GM23248 (cell line): ENCODE results near the gene AKR1A1. TPM values are rescaled to one million over a fixed set of nuclear protein-coding genes. Genes with fewer than 3 reads are reported as not detected.
A peak's percentile ranks its signal among the peaks of the same experiment; 100 is the strongest.

ENCODE experiments used
- DNase-seq: peaks from one replicate; pipeline ENCODE4 v3.0.0-alpha.2; 2015
- H2AFZ ChIP-seq: fragments of 200-600 bp; sonication (generic); 2 replicates; pipeline ENCODE4 v1.6.1; 2016; ENCODE audit warnings: antibody characterized with exemption
- H3F3A ChIP-seq: fragments of 200-600 bp; sonication (generic); 2 replicates; pipeline ENCODE4 v1.6.1; 2016; ENCODE audit warnings: mild to moderate bottlenecking, antibody characterized with exemption, mixed run types; ENCODE audit not compliant: insufficient read depth
- H3K27ac ChIP-seq: fragments of 200-600 bp; sonication (generic); 2 replicates; pipeline ENCODE4 v1.5.1; 2016; ENCODE audit warnings: mild to moderate bottlenecking
- H3K27me3 ChIP-seq: fragments of 200-600 bp; sonication (generic); replicated peaks from 2 replicates; pipeline ENCODE4 v1.6.1; 2016; ENCODE audit warnings: mild to moderate bottlenecking; ENCODE audit not compliant: insufficient read depth
- H3K36me3 ChIP-seq: fragments of 200-600 bp; sonication (generic); 2 replicates; pipeline ENCODE4 v1.6.1; 2016; ENCODE audit warnings: low read depth, mild to moderate bottlenecking
- H3K4me1 ChIP-seq: fragments of 200-600 bp; sonication (generic); 2 replicates; pipeline ENCODE4 v1.6.1; 2016; ENCODE audit warnings: mild to moderate bottlenecking; ENCODE audit not compliant: insufficient read depth
- H3K4me2 ChIP-seq: fragments of 200-600 bp; sonication (generic); one replicate; pipeline ENCODE4 v1.6.1; 2016; ENCODE audit warnings: mild to moderate bottlenecking; ENCODE audit not compliant: unreplicated experiment
- H3K4me3 ChIP-seq: fragments of 200-600 bp; sonication (generic); 2 replicates; pipeline ENCODE4 v1.5.1; 2016; ENCODE audit warnings: mild to moderate bottlenecking
- H3K79me2 ChIP-seq: fragments of 200-600 bp; sonication (generic); 2 replicates; pipeline ENCODE4 v1.6.1; 2016; ENCODE audit warnings: mild to moderate bottlenecking; ENCODE audit not compliant: insufficient read depth
- H3K9ac ChIP-seq: fragments of 200-600 bp; sonication (generic); 2 replicates; pipeline ENCODE4 v1.6.1; 2016; ENCODE audit warnings: mild to moderate bottlenecking
- H3K9me2 ChIP-seq: fragments of 200-600 bp; sonication (generic); 2 replicates; pipeline ENCODE4 v1.6.1; 2016; ENCODE audit warnings: mixed run types, mild to moderate bottlenecking, moderate library complexity; ENCODE audit not compliant: insufficient read depth
- H3K9me3 ChIP-seq: fragments of 200-600 bp; sonication (generic); one replicate; pipeline ENCODE4 v1.6.1; 2017; ENCODE audit warnings: low read depth
- H4K20me1 ChIP-seq: fragments of 200-600 bp; sonication (generic); 2 replicates; pipeline ENCODE4 v1.6.0; 2016; ENCODE audit not compliant: insufficient read depth
- EZH2 ChIP-seq: fragments of 200-600 bp; sonication (generic); IDR thresholded peaks from 2 replicates; pipeline ENCODE4 v1.6.1; 2018; ENCODE audit warnings: antibody characterized with exemption, mild to moderate bottlenecking; ENCODE audit not compliant: insufficient read depth, poor library complexity, severe bottlenecking
- EZH2phosphoT487 ChIP-seq: fragments of 200-600 bp; sonication (generic); IDR thresholded peaks from 2 replicates; pipeline ENCODE4 v1.6.1; 2018; ENCODE audit warnings: antibody characterized with exemption, moderate library complexity, mild to moderate bottlenecking, low read depth; ENCODE audit not compliant: insufficient read depth
- WGBS, 2 experiments: methylation state at CpG; one replicate each; pipeline ENCODE4 v1.1.6; 2015 to 2017; ENCODE audit warnings: low lambda C conversion rate in 2 of 2, low coverage in 1 of 2; ENCODE audit errors: missing lambda C conversion rate in 2 of 2; 5-methylcytosine and 5-hydroxymethylcytosine counted together
- in situ Hi-C: fragments of 300-500 bp; cut with MboI; formaldehyde crosslinking; loops from 2 replicates; pipeline ENCODE4 v1.15.0; 2020
- polyA plus RNA-seq: library from polyadenylated mRNA; unstranded; fragments of >200 nt; fragmentation: Nextera tagmentation; extraction: Ambion mirVana; gene quantifications from 2 replicates; pipeline ENCODE4 v1.2.1, GENCODE V29; 2016
- total RNA-seq: library from RNA; depleted of rRNA; stranded (reverse); fragments of >200 nt; shearing (Covaris generic); gene quantifications from 2 replicates; pipeline ENCODE4 v1.2.3, GENCODE V29; 2014

Gene AKR1A1
- total and polyA plus RNA-seq, 2 experiments from 2014 or later = 86.9 to 106 TPM

GRCh38 chr1:45570631-45571030 is 20.0 kb downstream of the AKR1A1 start:
- Histone ChIP-seq H3K9me3 (no peaks in the 10 kb centered on the region), H3K9me2 (no peaks in the 10 kb centered on the region), H3K27me3 (no peaks in the 10 kb centered on the region), H3K27ac (no peak overlapping the region), H3K4me2 (no peak overlapping the region), H3K4me1 (no peaks in the 10 kb centered on the region), H3K9ac (no peak overlapping the region), H3K4me3 (no peak overlapping the region), H3K79me2 (no peaks in the 10 kb centered on the region), H3F3A (0 out of 2 replicates have a peak, but pooled peaks cover 10% of the 10 kb centered on the region), H3K36me3 (peaks cover 8% of the 10 kb centered on the region), H4K20me1 (no peaks in the 10 kb centered on the region), H2AFZ (no peak overlapping the region)
- TF ChIP-seq EZH2 (no peak), EZH2phosphoT487 (no peak)
- DNase-seq = no peak
- 61 to 63% methylated on average over 4 of the region's 4 CpGs for WGBS, 2 experiments
- in situ Hi-C loops = no loop called here

- Histone ChIP-seq H2AFZ (no peak overlapping the region), H3K9ac (no peak overlapping the region), H3K27me3 (no peaks in the 10 kb centered on the region), H3K4me1 (no peaks in the 10 kb centered on the region), H3K36me3 (no peaks in the 10 kb centered on the region), H3K9me2 (no peaks in the 10 kb centered on the region), H3K27ac (no peak overlapping the region), H3K4me3 (no peak overlapping the region), H3K9me3 (no peaks in the 10 kb centered on the region), H3F3A (0 out of 2 replicates have a peak, but pooled peaks cover 10% of the 10 kb centered on the region), H3K79me2 (no peaks in the 10 kb centered on the region), H4K20me1 (no peaks in the 10 kb centered on the region), H3K4me2 (no peak overlapping the region)
- in situ Hi-C loops = no loop called here
- TF ChIP-seq EZH2phosphoT487 (no peak), EZH2 (no peak)
- DNase-seq = no peak
- WGBS, 2 experiments = 54 to 58% methylated on average over 3 of the region's 3 CpGs
Measured at GRCh38 chr1:45573231-45573804, 22.7 kb downstream of the AKR1A1 start.

GRCh38 chr1:45574105-45574626 is 23.5 kb downstream of the AKR1A1 start:
- 79 to 82% methylated on average over 7 of the region's 7 CpGs for WGBS, 2 experiments
- in situ Hi-C loops = no loop called here
- no peaks in the 10 kb centered on the region for H3K9me3 ChIP-seq
- no peak overlapping the region for H3K4me2 ChIP-seq
- TF ChIP-seq EZH2 (no peak), EZH2phosphoT487 (no peak)
- no peak overlapping the region for H3K9ac ChIP-seq
- no peak for DNase-seq
- H3K79me2 ChIP-seq = no peaks in the 10 kb centered on the region
- H3K9me2 ChIP-seq = no peaks in the 10 kb centered on the region
- H3F3A ChIP-seq = 0 out of 2 replicates have a peak, but pooled peaks cover 7% of the 10 kb centered on the region
- no peaks in the 10 kb centered on the region for H3K27me3 ChIP-seq
- no peak overlapping the region for H3K4me3 ChIP-seq
- no peak overlapping the region for H2AFZ ChIP-seq
- no peaks in the 10 kb centered on the region for H4K20me1 ChIP-seq
- no peaks in the 10 kb centered on the region for H3K4me1 ChIP-seq
- no peaks in the 10 kb centered on the region for H3K36me3 ChIP-seq
- no peak overlapping the region for H3K27ac ChIP-seq

- no peak for TF ChIP-seq EZH2phosphoT487
- TF ChIP-seq EZH2 = no peak
- Histone ChIP-seq H3K27ac (peak overlapping the region; percentile 81), H3K4me3 (peak overlapping the region; percentile 98), H3F3A (peaks cover 12% of the 10 kb centered on the region), H3K79me2 (peaks cover 37% of the 10 kb centered on the region), H4K20me1 (no peaks in the 10 kb centered on the region), H3K9me3 (no peaks in the 10 kb centered on the region), H3K9ac (peak overlapping the region; percentile 85), H3K9me2 (no peaks in the 10 kb centered on the region), H3K4me1 (peaks cover 16% of the 10 kb centered on the region), H3K36me3 (no peaks in the 10 kb centered on the region), H3K4me2 (peak overlapping the region; percentile 97), H3K27me3 (no peaks in the 10 kb centered on the region), H2AFZ (peak overlapping the region; percentile 100)
- peak; percentile 98 for DNase-seq
- in situ Hi-C loops = no loop called here
- 0 to 1% methylated on average over 19 of the region's 19 CpGs for WGBS, 2 experiments
Measured at GRCh38 chr1:45583264-45583665, 32.6 kb downstream of the AKR1A1 start.
